Measurements from ENCODE around the gene TTLL1. TPM values are rescaled to one million over a fixed set of nuclear protein-coding genes. Genes with fewer than 3 reads are reported as not detected.

Gene TTLL1
- total and polyA plus RNA-seq, 9 of the 15 experiments (the other 6 are each of a cell fraction or from before 2014, with no cell fraction given), result 0.06 to 0.85 (median 0.17) TPM

GRCh38 chr22:42993651-42994275, 95.4 kb downstream of the TTLL1 start:
- H3K4me1 ChIP-seq (replicated peaks in 1 of 2; ENCODE audit: control insufficient read depth in 2 of 2, insufficient read depth in 2 of 2, low read length in 2 of 2), result peaks cover 3 to 8% of the 10 kb centered on the region in 2 experiments; a peak in 3 of 5 replicates
- peaks cover 8% of the 10 kb centered on the region for H4K20me1 ChIP-seq (replicated peaks; ENCODE audit: control insufficient read depth, insufficient read depth, low read length)
- H3K4me3 ChIP-seq, result no peak overlapping the region
- no peaks in the 10 kb centered on the region for H3K27me3 ChIP-seq (ENCODE audit: control insufficient read depth in 2 of 2, insufficient read depth in 2 of 2, low read length in 2 of 2)
- no peak for ATAC-seq
- intact Hi-C loops (cut with micrococcal nuclease) (no loop called here), in situ Hi-C loops (cut with MboI) (no loop called here)
- H3K4me2 ChIP-seq (ENCODE audit: insufficient read depth, low read length), result no peak overlapping the region
- no peaks in the 10 kb centered on the region for H3K9me3 ChIP-seq (replicated peaks; ENCODE audit: control insufficient read depth, insufficient read depth, low read depth, low read length)
- ChIA-PET CTCF (ENCODE audit: low intra/inter-chr PET ratio) (no interaction called here), POLR2A (no interaction called here)
- BruUV-seq (replicated peaks), result no TSS peak
- no peaks in the 10 kb centered on the region; the same call in 2 of the 3 replicates for H3K36me3 ChIP-seq (ENCODE audit: control insufficient read depth, insufficient read depth, low read length)
- peaks cover 47% of the 10 kb centered on the region for H3K79me2 ChIP-seq (ENCODE audit: control insufficient read depth, insufficient read depth, low read length)
- FAIRE-seq, result no peak
- no peak overlapping the region for H3K9ac ChIP-seq (ENCODE audit: insufficient read depth in 1 of 2, low read depth in 2 of 2, low read length in 2 of 2)
- no peak for DNase-seq (ENCODE audit: extremely low read depth in 1 of 4, low spot score in 3 of 4)
- no peak for TF ChIP-seq POLR2A (conservative IDR thresholded peaks at IDR 0.05)
- TF ChIP-seq, protein P1, sequence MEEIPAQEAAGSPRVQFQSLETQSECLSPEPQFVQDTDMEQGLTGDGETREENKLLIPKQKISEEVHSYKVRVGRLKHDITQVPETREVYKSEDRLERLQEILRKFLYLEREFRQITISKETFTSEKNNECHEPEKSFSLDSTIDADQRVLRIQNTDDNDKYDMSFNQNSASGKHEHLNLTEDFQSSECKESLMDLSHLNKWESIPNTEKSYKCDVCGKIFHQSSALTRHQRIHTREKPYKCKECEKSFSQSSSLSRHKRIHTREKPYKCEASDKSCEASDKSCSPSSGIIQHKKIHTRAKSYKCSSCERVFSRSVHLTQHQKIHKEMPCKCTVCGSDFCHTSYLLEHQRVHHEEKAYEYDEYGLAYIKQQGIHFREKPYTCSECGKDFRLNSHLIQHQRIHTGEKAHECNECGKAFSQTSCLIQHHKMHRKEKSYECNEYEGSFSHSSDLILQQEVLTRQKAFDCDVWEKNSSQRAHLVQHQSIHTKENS (CRISPR knock-in tag; IDR thresholded peaks at IDR 0.05), result no peak
- TF ChIP-seq SMAD3 (CRISPR knock-in tag; conservative IDR thresholded peaks at IDR 0.05), result no peak
- no peak for TF ChIP-seq ZNF324 (CRISPR knock-in tag; IDR thresholded peaks at IDR 0.05)
- H3K9me1 ChIP-seq (ENCODE audit: control insufficient read depth, insufficient read depth, low read length), result no peaks in the 10 kb centered on the region
- no peak overlapping the region for H3K27ac ChIP-seq (ENCODE audit: extremely low read depth, low read depth, low read length)
- H2AFZ ChIP-seq (ENCODE audit: low read depth, low read length), result no peak overlapping the region
- WGBS (ENCODE audit: insufficient coverage, low coverage, missing lambda C conversion rate), result 77% methylated on average over 11 of the region's 12 CpGs

Measured in K562 (cell line).